SK-N-MC (cell line): ENCODE measurements around the gene TCF12.

ENCODE experiments used
- EZH2 ChIP-seq: fragments of 200-600 bp; sonication (generic); IDR thresholded peaks from one replicate; pipeline ENCODE4 v1.6.1; 2017; ENCODE audit warnings: antibody characterized with exemption
- POLR2AphosphoS5 ChIP-seq: IDR thresholded peaks from 2 replicates; pipeline ENCODE4 v1.6.1; 2012; ENCODE audit warnings: mild to moderate bottlenecking, low read depth, low read length, borderline replicate concordance

GRCh38 chr15:57079446-57079845 lies 161.0 kb downstream of the TCF12 start:
- no peak for TF ChIP-seq EZH2
- TF ChIP-seq POLR2AphosphoS5: no peak
